ENCODE results near the gene POPDC2. TPM values are rescaled to one million over a fixed set of nuclear protein-coding genes. Genes with fewer than 3 reads are reported as not detected.
"Not testable (repeated sequence)": the region's sequence is repeated elsewhere in the genome, so short reads cannot be mapped to it uniquely, and the experiment has no call there.

POPDC2 gene
- total RNA-seq, 1 donor from 2014 or later: 1.0 TPM

- DNase-seq (ENCODE audit: low read depth): no peak
- no peak overlapping the region for H3K4me3 ChIP-seq (ENCODE audit: low read depth, low read length)
Measured at GRCh38 chr3:119595639-119596334, 64.6 kb downstream of the POPDC2 start.

DNA sequence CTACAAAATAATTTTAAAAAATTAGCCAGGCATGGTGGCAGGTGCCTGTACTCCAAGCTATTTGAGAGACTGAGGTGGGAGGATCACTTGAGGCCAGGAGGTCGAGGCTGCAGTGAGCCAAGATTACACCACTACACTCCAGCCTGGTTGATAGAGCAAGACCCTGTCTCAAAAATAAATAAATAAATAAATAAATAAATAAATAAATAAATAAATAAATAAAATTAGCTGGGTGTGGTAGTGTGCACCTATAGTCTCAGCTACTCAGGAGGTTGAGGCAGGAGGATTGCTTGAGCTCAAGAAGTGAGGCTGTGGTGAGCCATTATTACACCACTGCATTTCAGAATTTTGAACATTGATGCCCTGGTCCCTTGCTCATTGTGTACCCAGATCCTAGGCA is 65.5 kb downstream of the POPDC2 start:
- H3K27me3 ChIP-seq (ENCODE audit: control insufficient read depth, insufficient read depth, low read length); DNase-seq (ENCODE audit: low read depth); H3K4me3 ChIP-seq (ENCODE audit: low read depth, low read length); H3K36me3 ChIP-seq (ENCODE audit: control insufficient read depth, insufficient read depth, low read length): not testable (repeated sequence)

More at GRCh38 chr3:119595639-119596334, 64.6 kb downstream of the POPDC2 start:
- H3K36me3 ChIP-seq (ENCODE audit: control insufficient read depth, insufficient read depth, low read length): no peaks in the 10 kb centered on the region
- no peaks in the 10 kb centered on the region for H3K27me3 ChIP-seq (ENCODE audit: control insufficient read depth, insufficient read depth, low read length)
- TF ChIP-seq, protein P1, sequence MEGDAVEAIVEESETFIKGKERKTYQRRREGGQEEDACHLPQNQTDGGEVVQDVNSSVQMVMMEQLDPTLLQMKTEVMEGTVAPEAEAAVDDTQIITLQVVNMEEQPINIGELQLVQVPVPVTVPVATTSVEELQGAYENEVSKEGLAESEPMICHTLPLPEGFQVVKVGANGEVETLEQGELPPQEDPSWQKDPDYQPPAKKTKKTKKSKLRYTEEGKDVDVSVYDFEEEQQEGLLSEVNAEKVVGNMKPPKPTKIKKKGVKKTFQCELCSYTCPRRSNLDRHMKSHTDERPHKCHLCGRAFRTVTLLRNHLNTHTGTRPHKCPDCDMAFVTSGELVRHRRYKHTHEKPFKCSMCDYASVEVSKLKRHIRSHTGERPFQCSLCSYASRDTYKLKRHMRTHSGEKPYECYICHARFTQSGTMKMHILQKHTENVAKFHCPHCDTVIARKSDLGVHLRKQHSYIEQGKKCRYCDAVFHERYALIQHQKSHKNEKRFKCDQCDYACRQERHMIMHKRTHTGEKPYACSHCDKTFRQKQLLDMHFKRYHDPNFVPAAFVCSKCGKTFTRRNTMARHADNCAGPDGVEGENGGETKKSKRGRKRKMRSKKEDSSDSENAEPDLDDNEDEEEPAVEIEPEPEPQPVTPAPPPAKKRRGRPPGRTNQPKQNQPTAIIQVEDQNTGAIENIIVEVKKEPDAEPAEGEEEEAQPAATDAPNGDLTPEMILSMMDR (IDR thresholded peaks at IDR 0.05; ENCODE audit: insufficient read depth, low read length, poor library complexity, severe bottlenecking): no peak

DNA sequence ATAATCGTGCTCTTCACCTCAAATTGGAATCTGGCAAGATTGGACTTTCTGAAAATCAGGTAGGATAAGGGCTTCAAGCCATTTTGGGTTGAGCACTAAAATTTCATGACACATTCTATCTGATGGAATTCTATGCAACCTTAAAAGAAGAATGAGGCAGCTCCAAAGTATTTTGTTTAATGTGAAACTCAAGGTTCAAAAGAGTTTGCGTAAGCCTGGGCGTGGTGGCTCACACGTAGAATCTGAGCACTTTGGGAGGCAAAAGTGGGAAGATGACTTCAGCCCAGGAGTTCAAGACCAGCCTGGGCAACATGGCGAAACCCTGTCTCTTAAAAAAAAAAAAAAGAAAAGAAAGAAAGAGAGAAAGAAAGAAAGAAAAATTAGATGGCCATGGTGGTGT is 66.3 kb downstream of the POPDC2 start:
- H3K4me3 ChIP-seq (ENCODE audit: low read depth, low read length): no peak overlapping the region
- no peak for DNase-seq (ENCODE audit: low read depth)
- no peaks in the 10 kb centered on the region for H3K27me3 ChIP-seq (ENCODE audit: control insufficient read depth, insufficient read depth, low read length)
- no peaks in the 10 kb centered on the region for H3K36me3 ChIP-seq (ENCODE audit: control insufficient read depth, insufficient read depth, low read length)
- TF ChIP-seq, protein P1 (IDR thresholded peaks at IDR 0.05; ENCODE audit: insufficient read depth, low read length, poor library complexity, severe bottlenecking): no peak

GRCh38 chr3:119592861-119593260 is 67.5 kb downstream of the POPDC2 start:
- Histone ChIP-seq H3K36me3 (ENCODE audit: control insufficient read depth, insufficient read depth, low read length) (no peaks in the 10 kb centered on the region), H3K27me3 (ENCODE audit: control insufficient read depth, insufficient read depth, low read length) (no peaks in the 10 kb centered on the region), H3K4me3 (ENCODE audit: low read depth, low read length) (no peak overlapping the region)
- TF ChIP-seq, protein P1 (IDR thresholded peaks at IDR 0.05; ENCODE audit: insufficient read depth, low read length, poor library complexity, severe bottlenecking): no peak
- DNase-seq (ENCODE audit: low read depth): no peak

Other genes with a start within 250 kb of the POPDC2 start
- 27.7 and 52.9 TPM in 2 replicates for gene TMEM39A, start 197.0 kb downstream of the POPDC2 start, total RNA-seq
- 15.5 and 20.3 TPM in 2 replicates for gene POGLUT1, start 191.6 kb downstream of the POPDC2 start, total RNA-seq
- gene TIMMDC1, start 162.0 kb downstream of the POPDC2 start, total RNA-seq: 55.5 and 56.0 TPM in 2 replicates
- gene CD80, start 101.0 kb downstream of the POPDC2 start, total RNA-seq: not detected in 2 replicates
- gene ADPRH, start 81.1 kb downstream of the POPDC2 start, total RNA-seq: 7.3 and 10.1 TPM in 2 replicates
- gene PLA1A, start 62.7 kb downstream of the POPDC2 start, total RNA-seq: 0.75 and 1.4 TPM in 2 replicates
- gene COX17, start 16.8 kb upstream of the POPDC2 start, total RNA-seq: 17.9 and 27.4 TPM in 2 replicates
- gene CFAP91, start 42.4 kb upstream of the POPDC2 start, total RNA-seq: 3.3 and 7.1 TPM in 2 replicates
- 0.14 and 0.79 TPM in 2 replicates for gene NR1I2, start 121.5 kb upstream of the POPDC2 start, total RNA-seq

Measured in kidney epithelial cell (primary cell).